DMS53 treated with DMSO at 0.1 percent for 48 hours (cell line): ENCODE results near the gene KIAA1210.
A peak's percentile ranks its signal among the peaks of the same experiment; 100 is the strongest.

ENCODE experiments used
- DNase-seq: peaks from one replicate; lab custom pipeline; 2025; ENCODE audit not compliant: unreplicated experiment; lab: John Stamatoyannopoulos, UW

Gene KIAA1210

GRCh38 chrX:119093991-119094735, 33.4 kb downstream of the KIAA1210 start:
- DNase-seq, result peak; percentile 72

- no peak for DNase-seq
Measured at GRCh38 chrX:119090627-119091026, 37.0 kb downstream of the KIAA1210 start.

- no peak for DNase-seq
Measured at GRCh38 chrX:119089619-119090018, 38.0 kb downstream of the KIAA1210 start.

GRCh38 chrX:119087121-119087520, 40.5 kb downstream of the KIAA1210 start:
- no peak for DNase-seq

GRCh38 chrX:119084766-119085165, 42.8 kb downstream of the KIAA1210 start:
- DNase-seq, result no peak

- DNase-seq, result no peak
Measured at GRCh38 chrX:119082278-119082677, 45.3 kb downstream of the KIAA1210 start.

GRCh38 chrX:119075270-119076025, 52.2 kb downstream of the KIAA1210 start:
- DNase-seq, result no peak

- no peak for DNase-seq
Measured at GRCh38 chrX:119073911-119074310, 53.7 kb downstream of the KIAA1210 start.

- no peak for DNase-seq
Measured at GRCh38 chrX:119073200-119073905, 54.3 kb downstream of the KIAA1210 start.

GRCh38 chrX:119072744-119073143, 54.9 kb downstream of the KIAA1210 start, which contains the start of gene CT47C1:
Gene CT47C1, plus strand, starts transcription at chrX:119072993. Its CDS starts 233 bp downstream, at chrX:119073226.
- DNase-seq, result no peak

GRCh38 chrX:119071381-119071780, 56.2 kb downstream of the KIAA1210 start:
- no peak for DNase-seq

- no peak for DNase-seq
Measured at GRCh38 chrX:119069762-119070161, 57.9 kb downstream of the KIAA1210 start.

- no peak for DNase-seq
Measured at GRCh38 chrX:119069128-119069527, 58.5 kb downstream of the KIAA1210 start.

- DNase-seq, result peak; percentile 46
Measured at GRCh38 chrX:119067023-119067739, 60.4 kb downstream of the KIAA1210 start.

GRCh38 chrX:119063428-119063827, 64.2 kb downstream of the KIAA1210 start:
- DNase-seq, result no peak

- DNase-seq, result no peak
Measured at GRCh38 chrX:119062750-119063374, 64.8 kb downstream of the KIAA1210 start.

- no peak for DNase-seq
Measured at GRCh38 chrX:119055687-119056086, 71.9 kb downstream of the KIAA1210 start.

GRCh38 chrX:119045884-119046283, 81.7 kb downstream of the KIAA1210 start:
- no peak for DNase-seq

GRCh38 chrX:119042996-119043395, 84.6 kb downstream of the KIAA1210 start:
- DNase-seq, result no peak

GRCh38 chrX:119042040-119042439, 85.6 kb downstream of the KIAA1210 start:
- no peak for DNase-seq

- DNase-seq, result peak; percentile 67
Measured at GRCh38 chrX:119041175-119041574, 86.4 kb downstream of the KIAA1210 start.
